IMR-90 (cell line): ENCODE data around the gene SEC23A. TPM values are rescaled to one million over a fixed set of nuclear protein-coding genes. Genes with fewer than 3 reads are reported as not detected.

Experiments used
- ATAC-seq: fragments of 200-7000 bp; cut with Tn5 transposase; 2 replicates; pipeline ENCODE4 v1.9.1; 2020; ENCODE audit warnings: low read depth, mild to moderate bottlenecking, moderate library complexity
- BruUV-seq: library from RNA; stranded (reverse); fragments of 400-500 nt; replicated peaks from 2 replicates; lab custom pipeline; 2021; lab: Mats Ljungman, UMichigan
- CTCF ChIA-PET: fragments of 300-600 bp; formaldehyde crosslinking; extraction: SDS; loops from one replicate; lab custom pipeline; 2021; ENCODE audit warnings: antibody characterized with exemption; lab: Yijun Ruan, JAX
- POLR2A ChIA-PET: fragments of 300-600 bp; sonication (Branson Sonifier 250); formaldehyde crosslinking; loops from one replicate; lab custom pipeline; 2022; ENCODE audit warnings: antibody characterized with exemption; ENCODE audit not compliant: unreplicated experiment; lab: Charles Lee
- DNase-seq: peaks from one replicate; pipeline ENCODE4 v3.0.0; 2013
- H2AFZ ChIP-seq: replicated peaks from 2 replicates; pipeline ENCODE3; 2013; ENCODE audit warnings: low read length, mild to moderate bottlenecking; ENCODE audit not compliant: poor library complexity
- H2AK5ac ChIP-seq: 2 replicates; pipeline ENCODE4 v1.6.1; 2013; ENCODE audit warnings: low read depth, low read length, inconsistent platforms
- H2AK9ac ChIP-seq: replicated peaks from 2 replicates; pipeline ENCODE3; 2013; ENCODE audit warnings: mild to moderate bottlenecking, low read depth, low read length, moderate library complexity; ENCODE audit not compliant: poor library complexity
- H2BK120ac ChIP-seq: 2 replicates; pipeline ENCODE4 v1.6.1; 2013; ENCODE audit warnings: low read depth, low read length, inconsistent platforms
- H2BK15ac ChIP-seq: 3 replicates; pipeline ENCODE4 v1.6.1; 2013; ENCODE audit warnings: low read depth, low read length, inconsistent platforms
- H2BK20ac ChIP-seq: 2 replicates; pipeline ENCODE4 v1.6.1; 2013; ENCODE audit warnings: low read depth, mild to moderate bottlenecking, inconsistent platforms, low read length, moderate library complexity
- H2BK5ac ChIP-seq: 2 replicates; pipeline ENCODE4 v1.6.1; 2013; ENCODE audit warnings: mild to moderate bottlenecking, low read depth, low read length, inconsistent platforms; ENCODE audit not compliant: poor library complexity, severe bottlenecking
- H3K14ac ChIP-seq: replicated peaks from 2 replicates; pipeline ENCODE4 v1.6.1; 2013; ENCODE audit warnings: low read depth, low read length, inconsistent platforms
- H3K18ac ChIP-seq: 2 replicates; pipeline ENCODE4 v1.6.1; 2013; ENCODE audit warnings: low read depth, low read length, control low read depth
- H3K23ac ChIP-seq: 2 replicates; pipeline ENCODE4 v1.6.1; 2013; ENCODE audit warnings: low read depth, low read length, inconsistent platforms
- H3K27ac ChIP-seq: 2 replicates; pipeline ENCODE4 v1.5.1; 2013; ENCODE audit warnings: mild to moderate bottlenecking, control low read depth, low read length; ENCODE audit not compliant: insufficient read depth
- H3K27me3 ChIP-seq: 2 replicates; pipeline ENCODE4 v1.6.1; 2013; ENCODE audit warnings: low read length; ENCODE audit not compliant: control insufficient read depth, insufficient read depth
- H3K36me3 ChIP-seq: 2 replicates; pipeline ENCODE4 v1.6.1; 2013; ENCODE audit warnings: low read length, mixed read lengths; ENCODE audit not compliant: control insufficient read depth, insufficient read depth
- H3K4ac ChIP-seq: 2 replicates; pipeline ENCODE4 v1.6.1; 2013; ENCODE audit warnings: low read depth, low read length, inconsistent platforms
- H3K4me1 ChIP-seq: 2 replicates; pipeline ENCODE4 v1.6.1; 2013; ENCODE audit warnings: low read length, mixed read lengths; ENCODE audit not compliant: control insufficient read depth, insufficient read depth
- H3K4me2 ChIP-seq: 2 replicates; pipeline ENCODE4 v1.6.1; 2013; ENCODE audit warnings: low read depth, mild to moderate bottlenecking, control low read depth, low read length, moderate library complexity
- H3K4me3 ChIP-seq: 2 replicates; pipeline ENCODE4 v1.5.1; 2013; ENCODE audit warnings: low read depth, mild to moderate bottlenecking, control low read depth, low read length, moderate library complexity; ENCODE audit not compliant: insufficient read depth
- H3K56ac ChIP-seq: 2 replicates; pipeline ENCODE4 v1.6.1; 2013; ENCODE audit warnings: low read length, inconsistent platforms; ENCODE audit not compliant: insufficient read depth; ENCODE audit errors: extremely low read depth
- H3K79me1 ChIP-seq, 2 experiments: 2 replicates each; pipeline ENCODE4 v1.6.1; 2013; ENCODE audit warnings: low read length in 2 of 2, inconsistent platforms in 1 of 2, low read depth in 1 of 2
- H3K9ac ChIP-seq: 2 replicates; pipeline ENCODE4 v1.6.1; 2013; ENCODE audit warnings: low read depth, low read length, control low read depth
- H3K9me1 ChIP-seq: 2 replicates; pipeline ENCODE4 v1.6.1; 2013; ENCODE audit warnings: low read length, inconsistent platforms; ENCODE audit not compliant: insufficient read depth
- H3K9me3 ChIP-seq: 2 replicates; pipeline ENCODE4 v1.6.1; 2013; ENCODE audit warnings: low read length; ENCODE audit not compliant: control insufficient read depth, insufficient read depth
- H4K20me1 ChIP-seq: 2 replicates; pipeline ENCODE4 v1.6.1; 2013; ENCODE audit warnings: low read length, inconsistent platforms; ENCODE audit not compliant: insufficient read depth
- H4K5ac ChIP-seq: 2 replicates; pipeline ENCODE4 v1.6.1; 2013; ENCODE audit warnings: mild to moderate bottlenecking, low read depth, low read length, control low read depth
- H4K8ac ChIP-seq, 2 experiments: 2 replicates each; pipeline ENCODE4 v1.6.1; 2013; ENCODE audit warnings: low read depth in 2 of 2, low read length in 2 of 2, control low read depth in 1 of 2, inconsistent platforms in 1 of 2
- H4K91ac ChIP-seq: 2 replicates; pipeline ENCODE4 v1.6.1; 2013; ENCODE audit warnings: low read depth, low read length, inconsistent platforms; ENCODE audit not compliant: insufficient read depth
- CEBPB ChIP-seq: IDR thresholded peaks from 2 replicates; pipeline ENCODE4 v1.6.1; 2012; ENCODE audit warnings: low read depth, low read length, improper control_type of control experiment
- ELK1 ChIP-seq: fragments of 150-350 bp; IDR thresholded peaks from 2 replicates; pipeline ENCODE4 v1.6.1; 2016; ENCODE audit warnings: low read depth, mild to moderate bottlenecking, low read length, moderate library complexity, borderline replicate concordance
- MAFK ChIP-seq: IDR thresholded peaks from 2 replicates; pipeline ENCODE4 v1.6.1; 2012; ENCODE audit warnings: low read depth, low read length, improper control_type of control experiment
- WGBS, 2 experiments: methylation state at CpG; one replicate each; pipeline versions ENCODE4 v1.1.5 to v1.1.7; 2013; ENCODE audit warnings: missing lambda C conversion rate in 2 of 2; ENCODE audit not compliant: insufficient read length in 1 of 2; ENCODE audit errors: extremely low coverage in 2 of 2; 5-methylcytosine and 5-hydroxymethylcytosine counted together
- dilution Hi-C: fragments of 300-500 bp; cut with HindIII; formaldehyde crosslinking; loops from one replicate; pipeline ENCODE4 v1.14.3; 2018; ENCODE audit warnings: low sequenced_read_pairs; ENCODE audit not compliant: unreplicated experiment
- in situ Hi-C: fragments of 300-500 bp; cut with MboI; formaldehyde crosslinking; loops from 3 replicates; pipeline ENCODE4 v1.14.3; 2019; ENCODE audit warnings: low sequenced_read_pairs, inconsistent platforms, mixed read lengths
- intact Hi-C: fragments of 100-400 bp; cut with micrococcal nuclease; formaldehyde crosslinking; loops from 2 replicates; pipeline ENCODE4 v1.10.0; 2022
- polyA plus RNA-seq, 3 experiments: library from polyadenylated mRNA; depleted of rRNA; stranded (reverse); fragments of >200 nt; gene quantifications; 2 replicates each; pipeline ENCODE4 v1.2.3, GENCODE V29; 2012; ENCODE audit warnings: low replicate concordance in 1 of 3
- total RNA-seq: library from RNA; depleted of rRNA; stranded (reverse); fragments of >200 nt; gene quantifications from 2 replicates; pipeline ENCODE4 v1.2.3, GENCODE V29; 2012

Gene SEC23A
- total and polyA plus RNA-seq, 2 of the 4 experiments (the other 2 are of a cell fraction) = 141 to 609 TPM

- Histone ChIP-seq H3K27me3 (no peaks in the 10 kb centered on the region), H4K5ac (no peak overlapping the region), H3K9me3 (no peaks in the 10 kb centered on the region), H2BK5ac (no peak overlapping the region), H3K4me3 (no peak overlapping the region), H3K14ac (no peak overlapping the region), H3K27ac (no peak overlapping the region), H3K4me1 (no peaks in the 10 kb centered on the region), H2AK9ac (no peak overlapping the region), H2BK20ac (no peak overlapping the region), H3K9me1 (0 out of 2 replicates have a peak, but pooled peaks cover 5% of the 10 kb centered on the region), H2BK15ac (no peak overlapping the region), H4K20me1 (peaks cover 19% of the 10 kb centered on the region; the same call in 1 of the 2 replicates), H4K8ac (no peak overlapping the region), H3K23ac (no peak overlapping the region), H2AFZ (no peak overlapping the region), H3K79me1 (peaks cover 12 to 49% of the 10 kb centered on the region in 2 experiments), H3K4me2 (no peak overlapping the region), H3K36me3 (peaks cover 49% of the 10 kb centered on the region), H2BK120ac (no peak overlapping the region), H2AK5ac (no peak overlapping the region), H4K91ac (no peak overlapping the region), H3K4ac (no peak overlapping the region), H3K56ac (no peak overlapping the region), H3K9ac (no peak overlapping the region), H3K18ac (no peak overlapping the region)
- ATAC-seq (no peak), DNase-seq (no peak)
- dilution Hi-C loops (no loop called here), in situ Hi-C loops (no loop called here), intact Hi-C loops (no loop called here)
- no TSS peak for BruUV-seq
- ChIA-PET POLR2A (no interaction called here), CTCF (no interaction called here)
- no CpG with 5 or more reads among the region's 2 CpGs for WGBS, 2 experiments
- TF ChIP-seq MAFK (no peak; the same call in 1 of the 2 replicates), ELK1 (no peak), CEBPB (no peak)
Measured at GRCh38 chr14:39087493-39087892, 15.5 kb downstream of the SEC23A start.
